ENCODE data around the gene MPZL1.
"Not testable (repeated sequence)": the region's sequence is repeated elsewhere in the genome, so short reads cannot be mapped to it uniquely, and the experiment has no call there.

MPZL1 gene

DNA sequence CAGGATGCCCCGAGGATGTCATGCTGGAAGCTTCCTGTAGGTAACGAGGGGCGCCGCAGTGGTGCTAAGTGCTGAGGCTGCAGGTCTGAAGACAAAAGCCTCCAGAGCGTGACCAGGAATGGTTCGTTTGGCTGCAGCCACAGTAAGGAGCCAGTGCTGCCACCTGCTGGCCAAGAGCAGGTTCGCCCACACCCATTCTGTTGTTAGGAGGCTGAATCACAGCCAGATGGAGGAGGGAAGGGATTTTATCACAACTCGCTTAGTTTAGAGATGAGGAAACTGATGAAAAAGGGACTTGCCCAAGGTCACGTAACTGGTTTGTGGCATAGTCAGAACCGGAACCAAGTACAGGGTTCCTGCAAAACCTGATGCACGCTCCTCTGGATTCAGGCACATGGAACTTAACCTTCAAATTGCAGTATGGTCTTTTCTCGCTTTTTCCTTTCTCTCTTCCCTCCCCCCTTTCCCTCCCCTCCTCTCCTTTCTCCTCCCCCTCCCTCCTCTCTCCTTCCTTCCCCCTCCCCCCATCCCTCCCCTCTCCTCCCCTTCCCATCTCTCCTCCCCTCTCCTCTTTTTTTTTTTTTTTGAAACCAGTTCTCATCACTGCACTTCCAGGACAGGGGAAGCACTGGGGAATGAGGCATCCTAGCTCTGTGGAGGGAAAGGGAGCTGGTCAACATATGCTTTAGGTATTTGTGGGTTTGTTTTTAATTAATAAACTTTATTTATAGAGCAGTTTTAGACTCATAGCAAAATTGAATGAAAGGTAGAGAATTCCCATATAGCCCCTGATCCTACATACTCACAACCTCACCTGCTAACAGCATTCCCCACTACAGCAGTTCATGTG lies 81.8 kb downstream of the MPZL1 start:
- ChIA-PET CTCF (interaction anchor here (0.6 to 6.5 kb wide), 9 partner anchors 10 to 134 kb away, joined by 3 to 28 read pairs (median 4); partner anchors contain the start of gene MPC2), POLR2A (no interaction called here)
- DNase-seq (ENCODE audit: extremely low spot score) = peak; percentile 90
- TF ChIP-seq, protein P1, sequence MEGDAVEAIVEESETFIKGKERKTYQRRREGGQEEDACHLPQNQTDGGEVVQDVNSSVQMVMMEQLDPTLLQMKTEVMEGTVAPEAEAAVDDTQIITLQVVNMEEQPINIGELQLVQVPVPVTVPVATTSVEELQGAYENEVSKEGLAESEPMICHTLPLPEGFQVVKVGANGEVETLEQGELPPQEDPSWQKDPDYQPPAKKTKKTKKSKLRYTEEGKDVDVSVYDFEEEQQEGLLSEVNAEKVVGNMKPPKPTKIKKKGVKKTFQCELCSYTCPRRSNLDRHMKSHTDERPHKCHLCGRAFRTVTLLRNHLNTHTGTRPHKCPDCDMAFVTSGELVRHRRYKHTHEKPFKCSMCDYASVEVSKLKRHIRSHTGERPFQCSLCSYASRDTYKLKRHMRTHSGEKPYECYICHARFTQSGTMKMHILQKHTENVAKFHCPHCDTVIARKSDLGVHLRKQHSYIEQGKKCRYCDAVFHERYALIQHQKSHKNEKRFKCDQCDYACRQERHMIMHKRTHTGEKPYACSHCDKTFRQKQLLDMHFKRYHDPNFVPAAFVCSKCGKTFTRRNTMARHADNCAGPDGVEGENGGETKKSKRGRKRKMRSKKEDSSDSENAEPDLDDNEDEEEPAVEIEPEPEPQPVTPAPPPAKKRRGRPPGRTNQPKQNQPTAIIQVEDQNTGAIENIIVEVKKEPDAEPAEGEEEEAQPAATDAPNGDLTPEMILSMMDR (IDR thresholded peaks at IDR 0.05; ENCODE audit: control extremely low read depth, extremely low read depth, low read depth, missing control alignments) = peak; percentile 96

DNA sequence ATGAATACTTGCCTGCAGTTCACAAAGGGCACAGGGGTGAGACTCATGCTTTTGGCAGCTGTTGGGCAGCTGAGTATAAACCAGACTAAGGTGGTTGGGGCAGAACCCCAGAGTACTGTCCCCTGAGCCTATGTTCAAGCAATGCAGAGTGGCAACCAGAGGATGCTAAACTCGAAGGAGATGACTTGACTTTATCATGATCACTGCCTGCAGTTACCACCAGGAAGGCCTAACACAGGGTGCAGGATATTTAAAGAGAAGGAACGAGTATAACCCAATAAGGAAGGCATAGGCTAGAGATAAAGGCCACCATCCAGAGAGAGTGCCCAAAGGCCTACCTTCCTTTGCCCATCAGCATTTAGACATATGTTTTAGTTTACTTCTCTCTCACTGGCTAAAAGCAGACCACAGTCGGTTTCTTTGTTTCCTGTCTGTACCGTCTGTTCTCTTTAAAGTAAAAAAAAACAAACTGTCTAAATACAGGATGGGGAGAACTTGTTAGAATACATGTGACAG lies 83.3 kb downstream of the MPZL1 start:
- peak; percentile 30 for DNase-seq (ENCODE audit: extremely low spot score)
- ChIA-PET POLR2A (no interaction called here), CTCF (interaction anchor here (1.5 to 6.5 kb wide), 2 partner anchors 11 to 15 kb away, joined by 4 to 28 read pairs; no protein-coding TSS in a partner anchor)
- TF ChIP-seq, protein P1 (IDR thresholded peaks at IDR 0.05; ENCODE audit: control extremely low read depth, extremely low read depth, low read depth, missing control alignments) = no peak

DNA sequence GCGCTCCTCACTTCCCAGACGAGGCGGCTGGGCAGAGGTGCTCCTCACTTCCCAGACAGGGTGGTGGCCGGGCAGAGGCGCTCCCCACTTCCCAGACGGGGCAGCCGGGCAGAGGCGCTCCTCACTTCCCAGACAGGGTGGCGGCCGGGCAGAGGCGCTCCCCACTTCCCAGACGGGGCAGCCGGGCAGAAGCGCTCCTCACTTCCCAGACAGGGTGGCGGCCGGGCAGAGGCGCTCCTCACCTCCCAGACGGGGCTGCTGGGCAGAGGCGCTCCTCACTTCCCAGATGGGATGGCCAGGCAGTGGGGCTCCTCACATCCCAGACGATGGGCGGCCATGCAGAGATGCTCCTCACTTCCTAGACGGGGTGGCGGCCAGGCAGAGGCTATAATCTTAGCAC lies 84.5 kb downstream of the MPZL1 start:
- DNase-seq (ENCODE audit: extremely low spot score); POLR2A ChIA-PET; CTCF ChIA-PET: not testable (repeated sequence)

DNA sequence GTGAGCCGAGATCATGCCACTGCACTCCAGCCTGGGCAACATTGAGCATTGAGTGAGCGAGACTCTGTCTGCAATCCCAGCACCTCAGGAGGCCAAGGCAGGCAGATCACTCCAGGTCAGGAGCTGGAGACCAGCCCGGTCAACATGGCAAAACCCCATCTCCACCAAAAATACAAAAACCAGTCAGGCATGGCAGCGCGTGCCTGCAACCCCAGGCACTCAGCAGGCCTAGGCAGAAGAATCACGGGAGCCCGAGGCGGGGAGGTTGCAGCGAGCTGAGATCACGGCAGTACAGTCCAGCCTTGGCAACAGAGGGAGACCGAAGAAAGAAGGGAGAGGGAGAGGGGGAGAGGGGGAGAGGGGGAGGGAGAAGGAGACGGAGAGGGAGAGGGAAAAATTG lies 84.9 kb downstream of the MPZL1 start:
- CTCF ChIA-PET; DNase-seq (ENCODE audit: extremely low spot score); POLR2A ChIA-PET: not testable (repeated sequence)

DNA sequence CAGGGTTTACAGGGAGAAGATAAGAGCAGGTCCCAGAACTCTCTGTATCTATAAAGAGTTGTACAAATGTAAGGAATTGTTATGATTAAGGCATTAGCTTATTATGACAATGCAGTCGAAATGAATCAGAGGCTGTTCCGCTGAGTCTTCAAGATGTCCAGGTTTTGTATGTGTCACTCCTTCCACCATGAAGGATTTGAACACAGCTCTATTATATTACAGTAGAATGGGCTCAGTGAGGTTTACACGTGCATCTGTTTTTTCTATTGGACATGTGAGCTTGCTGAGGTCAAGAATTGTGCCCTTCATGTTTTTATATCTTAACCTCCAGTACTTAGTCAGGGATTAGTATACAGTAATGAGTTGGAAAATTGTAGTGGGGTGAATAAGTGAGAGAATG lies 86.3 kb downstream of the MPZL1 start:
- POLR2A ChIA-PET = no interaction called here
- DNase-seq (ENCODE audit: extremely low spot score) = no peak
- CTCF ChIA-PET = interaction anchor here (1.1 to 1.2 kb wide), 2 partner anchors 8 to 18 kb away, joined by 3 read pairs; no protein-coding TSS in a partner anchor
- TF ChIP-seq, protein P1 (IDR thresholded peaks at IDR 0.05; ENCODE audit: control extremely low read depth, extremely low read depth, low read depth, missing control alignments) = no peak

DNA sequence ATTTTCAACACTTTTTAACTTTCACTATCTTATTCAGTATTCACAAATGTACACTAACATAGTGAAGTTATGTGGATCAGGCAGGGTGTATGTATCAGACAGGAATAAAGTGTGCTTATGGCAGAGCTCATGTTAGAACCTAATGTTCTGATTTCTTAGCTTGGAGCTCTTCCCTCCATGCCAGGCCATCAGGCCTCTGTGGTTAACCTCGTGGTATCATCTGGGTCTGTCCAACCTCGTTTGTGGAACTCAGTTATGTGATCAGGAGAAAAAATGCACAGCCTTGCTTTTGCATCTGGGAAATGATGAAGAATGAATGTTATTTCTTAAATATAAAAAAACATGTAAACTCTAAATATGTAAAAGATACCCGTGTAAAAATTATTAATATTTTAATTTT lies 86.9 kb downstream of the MPZL1 start:
- POLR2A ChIA-PET = no interaction called here
- no peak for DNase-seq (ENCODE audit: extremely low spot score)
- CTCF ChIA-PET = interaction anchor here (1.1 kb wide), 1 partner anchor 9 kb away, joined by 3 read pairs; no protein-coding TSS in a partner anchor
- TF ChIP-seq, protein P1 (IDR thresholded peaks at IDR 0.05; ENCODE audit: control extremely low read depth, extremely low read depth, low read depth, missing control alignments) = no peak

DNA sequence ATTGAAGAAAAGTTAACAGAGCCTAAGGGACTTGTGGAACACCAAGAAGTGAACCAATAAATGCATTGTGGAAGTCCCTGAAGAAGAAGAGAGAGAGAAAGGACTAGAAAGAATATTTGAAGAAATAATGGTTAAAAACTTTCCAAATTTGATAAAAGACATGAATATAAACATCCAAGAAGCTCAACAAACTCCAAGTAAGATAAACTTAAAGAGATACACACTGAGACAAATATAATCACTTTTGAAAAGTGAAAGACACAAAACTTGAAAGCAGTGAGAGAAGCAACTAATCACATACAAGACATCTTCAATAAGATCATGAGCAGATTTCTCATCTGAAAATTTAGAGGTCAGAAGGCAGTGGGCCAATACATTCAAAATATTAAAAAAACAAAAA lies 91.2 kb downstream of the MPZL1 start:
- DNase-seq (ENCODE audit: extremely low spot score) = no peak
- TF ChIP-seq, protein P1 (IDR thresholded peaks at IDR 0.05; ENCODE audit: control extremely low read depth, extremely low read depth, low read depth, missing control alignments) = no peak
- POLR2A ChIA-PET = no interaction called here
- CTCF ChIA-PET = interaction anchor here (1.5 kb wide), 2 partner anchors 9 to 12 kb away, joined by 6 to 8 read pairs; no protein-coding TSS in a partner anchor
